Thyroid gland (tissue), 4 donors: ENCODE data around the gene PALM2AKAP2.

Experiments used
- POLR2A ChIP-seq, 2 donors: fragments of 450-650 bp; IDR thresholded peaks; one replicate each; pipeline ENCODE4 v1.6.1; 2017; ENCODE audit warnings: antibody characterized with exemption in 2 of 2, mild to moderate bottlenecking in 2 of 2, moderate library complexity in 1 of 2
- TF ChIP-seq, protein P1 (sequence below), 6 experiments: fragments of 200-600 bp in 3 of 6; fragments of 450-650 bp in 3 of 6; sonication (generic) in 3 of 6; IDR thresholded peaks; one replicate each; pipeline ENCODE4 v1.5.1; 2016 to 2019; ENCODE audit warnings: antibody characterized with exemption in 6 of 6, mild to moderate bottlenecking in 2 of 6, inconsistent platforms in 1 of 6, moderate library complexity in 1 of 6

DNA sequence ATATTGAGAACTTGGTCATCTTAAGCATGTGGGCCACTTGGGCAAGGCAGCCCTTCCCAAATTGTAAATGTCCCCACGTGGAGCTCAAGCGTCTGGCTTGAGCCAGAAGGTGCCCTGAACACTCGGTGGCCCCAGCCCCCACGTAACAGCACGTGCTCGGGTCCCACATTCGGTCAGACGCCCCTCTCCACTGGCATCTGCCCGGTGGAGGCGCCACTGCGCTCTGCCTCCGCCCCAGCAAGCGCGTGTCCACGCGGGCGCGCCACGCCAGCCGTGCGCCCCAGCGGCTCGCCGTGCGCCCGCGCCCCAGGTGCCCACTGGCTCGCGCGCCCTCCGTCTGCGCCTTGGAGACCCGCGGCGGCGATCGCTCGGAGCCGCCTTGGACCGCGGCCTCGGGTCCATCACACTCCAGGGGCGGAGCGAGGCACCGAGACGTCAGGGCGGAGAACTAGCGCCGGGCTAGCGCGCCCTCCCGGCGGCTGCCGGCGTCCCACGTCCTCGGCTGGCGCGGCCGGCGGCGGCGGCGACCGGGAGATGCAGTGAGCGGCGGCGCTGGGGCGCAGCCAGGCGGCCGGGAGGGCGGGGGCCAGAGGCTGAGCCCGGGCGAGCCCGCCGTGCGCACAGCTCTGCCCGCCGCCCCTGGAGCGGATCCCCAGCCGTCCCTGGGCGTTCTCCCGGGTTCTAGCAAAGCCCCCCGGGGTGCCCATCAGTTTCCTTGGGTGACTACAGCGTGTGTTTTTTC, at the start of gene PALM2AKAP2:
- TF ChIP-seq, protein P1, sequence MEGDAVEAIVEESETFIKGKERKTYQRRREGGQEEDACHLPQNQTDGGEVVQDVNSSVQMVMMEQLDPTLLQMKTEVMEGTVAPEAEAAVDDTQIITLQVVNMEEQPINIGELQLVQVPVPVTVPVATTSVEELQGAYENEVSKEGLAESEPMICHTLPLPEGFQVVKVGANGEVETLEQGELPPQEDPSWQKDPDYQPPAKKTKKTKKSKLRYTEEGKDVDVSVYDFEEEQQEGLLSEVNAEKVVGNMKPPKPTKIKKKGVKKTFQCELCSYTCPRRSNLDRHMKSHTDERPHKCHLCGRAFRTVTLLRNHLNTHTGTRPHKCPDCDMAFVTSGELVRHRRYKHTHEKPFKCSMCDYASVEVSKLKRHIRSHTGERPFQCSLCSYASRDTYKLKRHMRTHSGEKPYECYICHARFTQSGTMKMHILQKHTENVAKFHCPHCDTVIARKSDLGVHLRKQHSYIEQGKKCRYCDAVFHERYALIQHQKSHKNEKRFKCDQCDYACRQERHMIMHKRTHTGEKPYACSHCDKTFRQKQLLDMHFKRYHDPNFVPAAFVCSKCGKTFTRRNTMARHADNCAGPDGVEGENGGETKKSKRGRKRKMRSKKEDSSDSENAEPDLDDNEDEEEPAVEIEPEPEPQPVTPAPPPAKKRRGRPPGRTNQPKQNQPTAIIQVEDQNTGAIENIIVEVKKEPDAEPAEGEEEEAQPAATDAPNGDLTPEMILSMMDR (IDR thresholded peaks at IDR 0.05) = peak in 3 of 6 experiments; percentile 44 to 55 (median 55)
- peak in 1 of 2 donors; percentile 71 for TF ChIP-seq POLR2A (IDR thresholded peaks at IDR 0.05)
